HG02571 (cell line): ENCODE results near the gene HAUS1.
"Not testable (repeated sequence)": the region's sequence is repeated elsewhere in the genome, so short reads cannot be mapped to it uniquely, and the experiment has no call there.

Source experiments
- ATAC-seq: cut with Tn5 transposase; IDR thresholded peaks from one replicate; pipeline ENCODE4 v1.9.1; 2021; ENCODE audit warnings: mild to moderate bottlenecking, moderate library complexity; ENCODE audit not compliant: unreplicated experiment

Gene HAUS1

DNA sequence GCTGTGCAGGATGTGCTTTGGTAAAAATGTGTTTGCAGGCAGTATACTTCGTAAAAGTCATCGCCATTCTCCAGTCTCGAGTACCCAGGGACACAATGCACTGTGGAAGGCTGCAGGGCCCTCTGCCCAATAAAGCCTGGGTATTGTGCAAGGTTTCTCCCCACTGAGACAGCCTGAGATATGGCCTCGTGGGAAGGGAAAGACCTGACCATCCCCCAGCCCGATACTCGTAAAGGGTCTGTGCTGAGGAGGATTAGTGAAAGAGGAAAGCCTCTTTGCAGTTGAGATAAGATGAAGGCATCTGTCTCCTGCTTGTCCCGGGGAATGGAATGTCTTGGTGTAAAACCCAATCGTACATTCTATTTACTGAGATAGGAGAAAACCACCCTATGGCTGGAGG, 15.7 kb upstream of the HAUS1 start:
- not testable (repeated sequence) for ATAC-seq

DNA sequence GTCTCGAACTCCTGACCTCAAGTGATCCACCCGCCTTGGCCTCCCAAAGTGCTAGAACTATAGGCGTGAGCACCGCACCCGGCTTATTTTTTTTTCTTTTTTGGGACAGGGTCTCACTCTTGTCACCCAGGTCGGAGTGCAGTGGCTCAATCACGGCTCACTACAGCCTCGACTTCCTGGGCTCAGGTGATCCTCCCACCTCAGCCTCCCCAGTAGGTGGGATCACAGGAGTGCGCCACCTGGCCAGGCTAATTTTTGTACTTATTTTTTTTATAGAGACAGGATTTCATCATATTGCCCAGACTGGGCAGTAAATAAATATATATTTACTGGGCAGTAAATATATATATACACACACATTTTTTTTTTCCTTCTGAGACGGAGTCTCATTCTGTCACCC, 8.7 kb upstream of the HAUS1 start:
- ATAC-seq, result no peak

- ATAC-seq, result no peak
These were observed 7.4 kb upstream of the HAUS1 start for GRCh38 chr18:46096651-46097300.

- ATAC-seq, result peak; percentile 17
These were observed 6.8 kb upstream of the HAUS1 start for GRCh38 chr18:46097431-46097800.

- ATAC-seq, result peak; percentile 83
These were observed 6.2 kb upstream of the HAUS1 start, which contains the start of gene ATP5F1A for GRCh38 chr18:46097801-46098615. Gene ATP5F1A (minus strand): TSS chr18:46098296. CDS start chr18:46098231, 65 bp downstream.

DNA sequence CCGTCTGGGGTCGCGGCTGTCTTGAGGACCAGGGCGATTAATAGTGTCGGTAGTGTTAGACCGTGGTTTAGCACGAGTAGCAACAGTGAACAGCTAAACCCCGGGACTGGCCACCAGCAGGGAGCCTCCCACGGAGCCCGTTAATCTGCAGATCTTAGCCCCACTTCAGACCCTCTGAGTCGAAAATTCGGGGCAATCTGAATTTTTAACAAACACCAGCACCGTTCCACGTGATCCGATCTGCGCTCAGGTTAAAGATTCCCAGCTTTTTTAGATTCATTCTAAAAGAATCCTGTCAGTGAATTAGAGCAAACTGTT, 5.6 kb upstream of the HAUS1 start:
- no peak for ATAC-seq

DNA sequence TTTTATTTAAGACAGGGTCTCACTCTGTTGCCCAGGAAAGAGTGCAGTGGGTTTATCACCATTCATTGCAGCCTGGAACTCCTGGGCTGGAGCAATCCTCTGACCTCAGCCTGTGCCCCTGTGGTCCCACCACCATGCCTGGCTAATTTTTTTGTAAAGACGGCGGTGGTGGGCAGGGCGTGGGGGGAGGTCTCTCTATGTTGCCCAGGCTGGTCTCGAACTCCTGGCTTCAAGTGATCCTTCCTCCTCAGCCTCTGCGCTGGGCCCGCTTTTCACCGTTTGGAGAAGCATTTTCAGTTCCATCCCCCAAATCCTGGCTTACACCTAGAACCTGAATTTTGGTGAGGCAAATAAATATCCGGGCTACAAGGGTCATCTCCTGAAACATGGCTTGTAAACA, 4.7 kb upstream of the HAUS1 start:
- no peak for ATAC-seq

- ATAC-seq, result no peak
These were observed 5.2 kb downstream of the HAUS1 start for GRCh38 chr18:46109386-46109785.

- no peak for ATAC-seq
These were observed 6.2 kb downstream of the HAUS1 start for GRCh38 chr18:46110406-46110805.

DNA sequence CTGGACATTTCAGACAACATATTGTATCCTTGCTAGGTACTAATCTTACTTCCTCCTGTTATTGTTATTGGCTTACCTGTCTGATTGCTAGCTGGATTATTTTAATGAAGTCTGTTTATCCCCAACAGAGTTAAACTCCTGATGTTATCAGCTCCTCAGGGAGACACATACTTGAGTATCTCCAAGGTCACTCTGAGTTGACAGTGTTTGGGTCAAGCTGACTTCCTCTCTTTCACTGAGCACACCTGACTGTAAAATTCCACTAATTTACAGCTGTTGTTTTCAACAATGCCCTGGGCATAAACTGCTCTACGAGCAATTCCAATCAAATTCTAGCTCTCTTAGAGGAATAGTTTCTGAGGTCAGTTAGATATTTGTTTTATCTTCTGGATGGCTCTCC, 9.6 kb downstream of the HAUS1 start:
- ATAC-seq, result no peak

GRCh38 chr18:46126625-46127024, 22.4 kb downstream of the HAUS1 start:
- not testable (repeated sequence) for ATAC-seq

DNA sequence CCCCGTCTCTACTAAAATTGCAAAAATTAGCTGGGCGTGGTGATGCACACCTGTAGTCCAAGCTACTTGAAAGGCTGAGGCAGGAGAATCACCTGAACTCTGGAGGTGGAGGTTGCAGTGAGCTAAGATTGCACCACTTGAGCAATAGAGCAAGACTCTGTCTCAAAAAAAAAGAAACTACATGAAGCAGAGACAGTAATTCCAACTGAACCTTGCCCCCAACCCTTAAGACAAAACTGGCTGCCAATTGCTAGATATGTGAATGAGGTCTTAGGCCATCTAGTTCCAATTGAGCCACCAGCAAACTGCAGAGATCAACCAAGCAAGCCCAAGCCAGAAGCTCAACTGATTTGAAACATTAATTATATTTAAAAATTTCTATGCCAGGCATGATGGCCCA, 25.9 kb downstream of the HAUS1 start:
- no peak for ATAC-seq

DNA sequence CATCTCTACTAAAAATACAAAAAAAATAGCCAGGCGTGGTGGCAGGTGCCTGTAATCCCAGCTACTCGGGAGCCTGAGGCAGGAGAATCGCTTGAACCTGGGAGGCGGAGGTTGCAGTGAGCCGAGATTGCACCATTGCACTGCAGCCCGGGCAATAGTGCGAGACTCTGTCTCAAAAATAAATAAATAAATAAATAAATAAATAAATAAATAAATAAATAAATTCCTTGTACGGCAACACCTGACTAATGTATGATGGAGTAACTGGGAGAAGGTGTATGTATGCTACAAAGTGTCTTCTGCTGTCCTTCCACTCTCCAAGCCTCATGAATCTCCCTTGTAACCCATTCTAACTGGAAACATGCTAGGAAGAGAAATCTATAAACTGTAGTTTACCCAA, 26.4 kb downstream of the HAUS1 start:
- not testable (repeated sequence) for ATAC-seq

DNA sequence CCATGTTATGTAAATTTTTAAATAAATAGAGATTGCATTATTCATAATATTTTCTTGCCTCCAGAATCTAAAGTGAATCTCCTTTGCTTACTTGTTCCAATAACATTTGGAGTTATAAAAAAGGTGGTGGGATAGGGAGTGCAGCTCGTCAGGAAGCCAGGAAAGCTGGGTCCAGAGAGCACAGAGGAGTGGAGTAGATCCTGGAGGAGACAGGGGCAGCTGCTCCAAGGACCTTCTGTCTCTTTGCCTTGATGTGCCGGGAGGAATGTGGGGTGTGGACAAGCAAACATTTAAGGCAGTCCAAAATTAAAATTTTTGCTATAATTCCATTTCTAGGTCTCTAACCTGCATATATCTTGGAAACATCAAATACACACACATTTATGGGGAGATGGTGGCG, 29.3 kb downstream of the HAUS1 start:
- no peak for ATAC-seq

DNA sequence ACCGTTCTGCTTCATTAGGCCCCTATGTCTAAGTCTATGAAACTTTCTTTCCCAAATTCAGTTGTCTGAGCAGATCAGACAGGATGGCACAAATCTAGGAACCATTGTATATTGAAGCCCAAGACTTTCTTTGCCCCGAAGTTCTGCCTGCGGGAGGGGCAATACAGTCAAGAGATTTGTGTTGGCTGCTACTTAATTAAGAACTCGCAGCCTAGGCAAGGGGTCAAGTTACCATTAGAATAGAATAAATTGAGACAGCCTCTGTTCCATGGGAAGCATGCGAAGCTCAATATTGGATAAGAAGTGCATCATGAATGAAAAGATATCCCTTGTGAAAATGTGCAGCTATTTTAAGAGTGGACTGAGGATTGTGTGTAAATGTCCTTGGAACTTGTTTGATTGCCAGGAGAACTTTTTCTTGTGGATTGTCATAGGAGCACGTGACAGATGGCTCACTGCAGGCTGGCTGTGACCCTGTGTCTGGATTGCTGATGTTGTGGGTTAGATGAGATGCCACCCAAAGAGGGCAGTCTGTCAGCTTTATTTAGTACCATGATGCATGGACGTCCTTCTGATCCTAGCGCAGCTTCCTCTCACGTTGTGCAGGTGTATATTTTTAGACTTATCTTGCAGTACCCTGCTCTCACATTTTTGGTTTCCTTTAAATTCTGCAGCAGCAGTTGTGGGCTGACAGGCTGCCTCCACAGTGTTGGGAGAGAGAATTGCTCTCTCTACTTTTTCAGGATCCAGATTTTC, 30.9 kb downstream of the HAUS1 start:
- no peak for ATAC-seq

DNA sequence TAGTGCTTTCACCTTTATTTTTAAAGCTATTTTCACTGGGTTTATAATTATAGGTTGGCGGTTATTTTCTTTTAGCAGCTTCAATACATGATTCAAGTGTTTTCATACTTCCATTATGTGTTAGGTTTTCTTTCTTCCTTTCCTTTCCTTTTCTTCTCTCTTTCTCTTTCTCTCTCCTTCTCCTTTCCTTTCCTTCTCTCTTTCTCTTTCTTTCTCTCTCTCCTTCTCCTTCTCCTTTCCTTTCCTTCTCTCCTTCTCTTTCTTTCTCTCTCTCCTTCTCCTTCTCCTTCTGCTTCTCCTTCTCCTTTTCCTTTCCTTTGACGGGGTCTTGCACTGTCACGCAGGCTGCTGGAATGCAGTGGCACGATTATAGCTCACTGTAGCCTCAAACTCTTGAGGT, 36.0 kb downstream of the HAUS1 start:
- no peak for ATAC-seq

- no peak for ATAC-seq
These were observed 37.0 kb downstream of the HAUS1 start for GRCh38 chr18:46141199-46141598.

GRCh38 chr18:46148810-46149209, 44.6 kb downstream of the HAUS1 start:
- ATAC-seq, result no peak

DNA sequence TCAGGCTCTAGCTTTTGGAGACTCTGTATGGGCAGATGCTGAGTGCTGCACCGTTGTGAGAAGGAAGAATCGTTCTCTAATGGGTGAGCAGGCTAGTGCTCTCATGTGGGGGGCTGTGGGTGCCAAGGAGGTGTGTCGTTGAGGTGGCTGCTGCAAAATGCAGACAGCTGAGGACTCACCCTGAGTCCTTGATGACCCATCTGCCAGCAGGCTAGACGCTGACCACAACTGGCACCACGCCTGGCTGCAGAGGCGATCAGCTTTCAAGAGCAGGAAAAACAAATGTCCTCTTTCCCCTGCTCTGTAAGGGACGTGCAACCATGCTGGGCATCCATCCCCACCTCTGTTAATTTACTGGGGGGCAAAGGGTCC, 48.2 kb downstream of the HAUS1 start:
- no peak for ATAC-seq

GRCh38 chr18:46152808-46153617, 48.8 kb downstream of the HAUS1 start:
- no peak for ATAC-seq

DNA sequence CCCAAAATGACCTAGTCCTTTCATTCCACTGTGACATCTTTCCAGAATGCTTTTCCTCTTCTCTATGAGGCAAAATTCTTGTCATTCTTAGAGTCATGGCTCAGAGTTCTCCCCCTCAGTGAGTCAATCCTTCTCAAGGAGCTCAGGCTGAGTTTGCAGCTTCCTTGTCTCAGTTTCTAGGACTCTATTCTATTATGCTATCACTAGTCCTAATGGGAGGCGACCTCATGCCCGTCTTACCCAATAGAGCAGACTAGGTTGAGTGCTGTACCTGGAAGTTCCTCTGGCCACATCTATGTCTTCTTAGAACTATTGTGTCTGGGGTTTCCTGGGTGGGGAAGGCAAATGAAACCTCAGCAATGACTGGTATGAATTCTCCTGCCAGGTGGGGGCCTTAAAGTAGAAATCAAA, 51.5 kb downstream of the HAUS1 start:
- no peak for ATAC-seq
